Naive thymus-derived CD4-positive, alpha-beta T cell (primary cell): ENCODE data around the gene MLLT10. TPM values are rescaled to one million over a fixed set of nuclear protein-coding genes. Genes with fewer than 3 reads are reported as not detected.
A peak's percentile ranks its signal among the peaks of the same experiment; 100 is the strongest.

ENCODE experiments used
- ATAC-seq: fragments of 150-1000 bp; cut with Tn5 transposase; 2 replicates; pipeline ENCODE4 v1.10.0; 2021; ENCODE audit warnings: mild to moderate bottlenecking, moderate library complexity
- CTCF ChIA-PET: fragments of 350-600 bp; sonication (Branson Sonifier 250); formaldehyde crosslinking; loops from one replicate; lab custom pipeline; 2021; ENCODE audit warnings: antibody characterized with exemption; lab: Charles Lee
- POLR2A ChIA-PET: fragments of 350-600 bp; sonication (Branson Sonifier 250); formaldehyde crosslinking; loops from one replicate; lab custom pipeline; 2021; ENCODE audit warnings: antibody characterized with exemption, inconsistent platforms; lab: Charles Lee
- DNase-seq, 9 donors: peaks; one replicate each; pipeline versions ENCODE4 v3.0.0 to v3.0.0-alpha.2; 2020 to 2022; ENCODE audit warnings: mixed read lengths in 1 of 9
- H3K27ac ChIP-seq: one replicate; pipeline ENCODE4 v1.7.0; 2013; ENCODE audit warnings: mild to moderate bottlenecking, low read depth, low read length, moderate library complexity
- H3K27me3 ChIP-seq, 2 donors: one replicate each; pipeline ENCODE4 v1.7.0; 2013; ENCODE audit warnings: low read length in 2 of 2, mild to moderate bottlenecking in 2 of 2, moderate library complexity in 2 of 2; ENCODE audit not compliant: control insufficient read depth in 2 of 2, insufficient read depth in 2 of 2
- H3K36me3 ChIP-seq, 3 experiments: 1 replicate in 2 of 3; 2 replicates in 1 of 3; pipeline ENCODE4 v1.7.0; 2013; ENCODE audit warnings: low read length in 3 of 3, mild to moderate bottlenecking in 3 of 3, moderate library complexity in 1 of 3; ENCODE audit not compliant: insufficient read depth in 3 of 3, control insufficient read depth in 2 of 3
- H3K4me1 ChIP-seq, 2 donors: one replicate each; pipeline ENCODE4 v1.7.0; 2013; ENCODE audit warnings: low read length in 2 of 2, mild to moderate bottlenecking in 2 of 2, moderate library complexity in 1 of 2; ENCODE audit not compliant: control insufficient read depth in 2 of 2, insufficient read depth in 2 of 2
- H3K4me3 ChIP-seq: 2 replicates; pipeline ENCODE4 v1.7.0; 2013; ENCODE audit warnings: mild to moderate bottlenecking, low read length
- H3K9me3 ChIP-seq, 3 experiments: 1 replicate in 2 of 3; 2 replicates in 1 of 3; pipeline ENCODE4 v1.7.0; 2013; ENCODE audit warnings: low read length in 3 of 3; ENCODE audit not compliant: control insufficient read depth in 2 of 3
- H3K27ac Mint-ChIP-seq, 9 donors: one replicate each; pipeline ENCODE4 v1.8.0; 2020 to 2022; ENCODE audit warnings: mixed read lengths in 9 of 9, mild to moderate bottlenecking in 8 of 9, moderate library complexity in 5 of 9, inconsistent platforms in 2 of 9
- H3K27me3 Mint-ChIP-seq, 5 donors: one replicate each; pipeline ENCODE4 v1.8.0; 2021 to 2022; ENCODE audit warnings: mixed read lengths in 5 of 5, mild to moderate bottlenecking in 1 of 5
- H3K36me3 Mint-ChIP-seq, 5 donors: one replicate each; pipeline ENCODE4 v1.8.0; 2020 to 2022; ENCODE audit warnings: mixed read lengths in 5 of 5, mild to moderate bottlenecking in 3 of 5, inconsistent platforms in 1 of 5
- H3K4me1 Mint-ChIP-seq, 7 donors: one replicate each; pipeline ENCODE4 v1.8.0; 2020 to 2022; ENCODE audit warnings: mixed read lengths in 7 of 7, mild to moderate bottlenecking in 3 of 7, inconsistent platforms in 1 of 7
- H3K4me3 Mint-ChIP-seq, 10 donors: one replicate each; pipeline ENCODE4 v1.8.0; 2020 to 2022; ENCODE audit warnings: mild to moderate bottlenecking in 10 of 10, mixed read lengths in 10 of 10, moderate library complexity in 6 of 10, inconsistent platforms in 2 of 10
- H3K9me3 Mint-ChIP-seq, 11 donors: one replicate each; pipeline ENCODE4 v1.8.0; 2020 to 2022; ENCODE audit warnings: mixed read lengths in 11 of 11, mild to moderate bottlenecking in 4 of 11, inconsistent platforms in 1 of 11, moderate library complexity in 1 of 11
- intact Hi-C, 2 donors: fragments of 100-400 bp; cut with micrococcal nuclease; formaldehyde crosslinking; loops; one replicate each; pipeline ENCODE4 v1.15.1; 2023
- polyA plus RNA-seq, 2 donors: library from polyadenylated mRNA; unstranded; fragments of 300-500 nt; fragmentation: Illumina TruSeq; gene quantifications; one replicate each; pipeline ENCODE4 v1.2.3, GENCODE V29; 2021
- total RNA-seq, 6 experiments: library from RNA in 5 of 6; stranded (reverse) in 5 of 6; gene quantifications; 1 replicate in 5 of 6; 2 replicates in 1 of 6; pipeline ENCODE4 v1.2.3 and lab custom pipeline; 2021 to 2026

Gene MLLT10
- total and polyA plus RNA-seq, 7 experiments from 2014 or later: 6.0 to 74.2 (median 61.2) TPM

- H3K4me1 ChIP-seq: peaks cover 5 to 7% of the 10 kb centered on the region in 2 donors
- ATAC-seq (no peak), DNase-seq (no peak)
- H3K9me3 Mint-ChIP-seq: no peaks in the 10 kb centered on the region
- peaks cover 0 to 14% (median 1%) of the 10 kb centered on the region in 5 donors for H3K36me3 Mint-ChIP-seq
- ChIA-PET POLR2A (interaction anchor here (0.6 kb wide), 1 partner anchor 247 kb away, joined by 3 read pairs; no protein-coding TSS in a partner anchor), CTCF (no interaction called here)
- H3K27ac ChIP-seq: no peak overlapping the region
- intact Hi-C loops: loop anchor here (5.0 to 10.0 kb wide), 2 partner anchors 45 to 252 kb away; no protein-coding TSS in a partner anchor
- H3K4me3 ChIP-seq: no peak overlapping the region
- peaks cover 8 to 24% (median 17%) of the 10 kb centered on the region in 7 donors for H3K4me1 Mint-ChIP-seq
- H3K36me3 ChIP-seq: no peaks in the 10 kb centered on the region
- no peak overlapping the region for H3K27ac Mint-ChIP-seq
- no peaks in the 10 kb centered on the region for H3K9me3 ChIP-seq
- no peak overlapping the region for H3K4me3 Mint-ChIP-seq
- H3K27me3 ChIP-seq: no peaks in the 10 kb centered on the region
- H3K27me3 Mint-ChIP-seq: no peaks in the 10 kb centered on the region
Observed at GRCh38 chr10:21749788-21750187, 215.8 kb downstream of the MLLT10 start.

- Histone ChIP-seq H3K27ac (no peak overlapping the region), H3K36me3 (no peaks in the 10 kb centered on the region), H3K27me3 (no peaks in the 10 kb centered on the region), H3K9me3 (no peaks in the 10 kb centered on the region), H3K4me1 (peaks cover 5 to 7% of the 10 kb centered on the region in 2 donors), H3K4me3 (no peak overlapping the region)
- ATAC-seq: no peak
- CTCF ChIA-PET: no interaction called here
- no peak for DNase-seq
- Mint-ChIP-seq H3K27me3 (no peaks in the 10 kb centered on the region), H3K27ac (no peak overlapping the region), H3K36me3 (peaks cover 0 to 14% (median 0%) of the 10 kb centered on the region in 5 donors), H3K9me3 (no peaks in the 10 kb centered on the region), H3K4me1 (peaks cover 8 to 24% (median 17%) of the 10 kb centered on the region in 7 donors), H3K4me3 (peak overlapping the region in 1 of 10 donors; percentile 19)
- POLR2A ChIA-PET: interaction anchor here (0.5 kb wide), 1 partner anchor 11 kb away, joined by 3 read pairs; no protein-coding TSS in a partner anchor
- intact Hi-C loops: no loop called here
Observed at GRCh38 chr10:21750424-21750823, 216.4 kb downstream of the MLLT10 start.

GRCh38 chr10:21751341-21752310, 217.6 kb downstream of the MLLT10 start:
- CTCF ChIA-PET: interaction anchor here (0.9 kb wide), 1 partner anchor 77 kb away, joined by 3 read pairs; no protein-coding TSS in a partner anchor
- no peak overlapping the region for H3K27ac ChIP-seq
- peak overlapping the region in 3 of 9 donors; percentile 8 to 62 (median 18) for H3K27ac Mint-ChIP-seq

DNA sequence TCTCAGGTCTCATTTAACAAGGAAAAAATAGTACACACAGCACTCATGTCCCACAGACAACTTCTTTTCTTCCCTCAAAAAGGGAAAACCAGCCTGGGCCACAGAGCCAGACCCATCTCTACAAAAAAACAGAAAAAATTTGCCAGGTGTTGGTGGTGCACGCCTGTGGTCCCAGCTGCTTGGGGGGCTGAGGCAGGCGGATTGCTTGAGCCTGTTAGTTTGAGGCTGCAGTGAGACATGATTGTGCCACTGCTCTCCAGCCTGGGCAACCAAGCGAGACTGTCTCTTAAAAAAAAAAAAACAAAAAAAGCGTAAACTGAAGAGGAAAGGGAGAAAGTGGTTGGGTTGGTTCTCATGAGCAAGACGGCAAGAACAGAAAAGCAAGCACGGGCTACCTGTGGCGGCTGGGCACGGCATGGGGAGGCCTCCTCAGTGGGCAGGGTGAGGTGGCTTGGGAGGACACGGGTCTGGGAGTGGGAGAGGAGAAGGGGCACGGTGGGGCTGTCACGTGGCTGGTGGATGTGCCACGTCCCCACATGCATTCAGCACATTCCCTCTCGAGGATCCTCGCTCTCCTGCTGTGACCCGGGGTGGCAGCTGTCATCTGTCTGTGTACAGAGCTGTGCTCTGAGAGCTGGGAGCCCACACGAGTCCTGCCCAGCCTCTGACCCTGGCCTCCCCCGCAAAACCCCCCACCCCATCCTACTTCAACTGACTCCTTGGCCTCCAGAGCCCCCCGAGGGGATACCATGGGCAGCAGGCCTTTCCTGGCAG, 219.7 kb downstream of the MLLT10 start:
- Histone ChIP-seq H3K27ac (no peak overlapping the region), H3K4me1 (no peaks in the 10 kb centered on the region), H3K36me3 (peaks cover 0 to 9% (median 0%) of the 10 kb centered on the region in 3 experiments), H3K9me3 (no peaks in the 10 kb centered on the region), H3K27me3 (no peaks in the 10 kb centered on the region), H3K4me3 (no peak overlapping the region)
- Mint-ChIP-seq H3K4me3 (no peak overlapping the region), H3K9me3 (no peaks in the 10 kb centered on the region), H3K27ac (peak overlapping the region in 1 of 9 donors; percentile 85), H3K4me1 (peaks cover 0 to 4% (median 0%) of the 10 kb centered on the region in 7 donors), H3K36me3 (peaks cover 0 to 5% (median 0%) of the 10 kb centered on the region in 5 donors), H3K27me3 (no peaks in the 10 kb centered on the region)
- ChIA-PET CTCF (no interaction called here), POLR2A (interaction anchor here (0.9 kb wide), 1 partner anchor 12 kb away, joined by 3 read pairs; no protein-coding TSS in a partner anchor)
- no peak for ATAC-seq
- no peak for DNase-seq
- intact Hi-C loops: no loop called here

More at GRCh38 chr10:21751341-21752310, 217.6 kb downstream of the MLLT10 start:
- peaks cover 0 to 12% (median 0%) of the 10 kb centered on the region in 5 donors for H3K36me3 Mint-ChIP-seq
- ATAC-seq: no peak
- H3K9me3 Mint-ChIP-seq: no peaks in the 10 kb centered on the region
- POLR2A ChIA-PET: interaction anchor here (0.6 kb wide), 1 partner anchor 390 kb away, joined by 3 read pairs; no protein-coding TSS in a partner anchor
- intact Hi-C loops: no loop called here
- peaks cover 0 to 15% (median 9%) of the 10 kb centered on the region in 7 donors for H3K4me1 Mint-ChIP-seq
- no peak overlapping the region for H3K4me3 Mint-ChIP-seq
- no peak overlapping the region for H3K4me3 ChIP-seq
- H3K9me3 ChIP-seq: no peaks in the 10 kb centered on the region
- no peaks in the 10 kb centered on the region for H3K36me3 ChIP-seq
- no peak for DNase-seq
- no peaks in the 10 kb centered on the region for H3K27me3 ChIP-seq
- no peaks in the 10 kb centered on the region for H3K27me3 Mint-ChIP-seq
- H3K4me1 ChIP-seq: no peaks in the 10 kb centered on the region

DNA sequence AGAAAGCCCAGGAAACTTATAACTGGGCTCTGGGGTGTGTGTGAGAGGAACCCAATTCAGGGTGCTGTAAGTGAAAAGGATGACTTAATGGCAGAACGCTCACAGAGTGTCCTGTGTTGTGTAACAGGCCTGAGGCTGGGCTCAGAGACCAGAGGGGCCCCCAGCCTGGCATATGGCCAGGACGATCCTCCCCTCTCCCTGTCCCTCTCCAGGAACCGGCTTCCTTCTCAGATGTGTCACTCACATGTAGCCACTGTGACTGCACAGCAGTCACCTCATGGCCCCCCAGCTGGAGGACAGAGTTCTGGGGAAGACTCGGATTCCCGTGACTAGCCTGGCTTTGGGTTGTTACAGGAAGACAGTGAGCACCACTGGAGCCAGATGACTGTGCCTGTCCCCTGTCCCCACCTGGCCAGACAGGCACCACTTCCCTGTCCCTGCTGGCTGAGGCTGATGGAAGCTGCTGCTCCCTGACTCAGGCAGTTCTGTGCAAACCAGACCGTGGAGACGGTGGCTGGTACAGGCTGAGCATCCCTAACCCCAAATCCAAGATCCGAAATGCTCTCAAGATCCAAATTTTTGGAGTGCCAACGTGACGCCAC, 220.5 kb downstream of the MLLT10 start:
- ChIA-PET CTCF (no interaction called here), POLR2A (interaction anchor here (1.6 kb wide), 1 partner anchor 10 kb away, joined by 5 read pairs; no protein-coding TSS in a partner anchor)
- peaks cover 0 to 4% (median 0%) of the 10 kb centered on the region in 7 donors for H3K4me1 Mint-ChIP-seq
- H3K27ac Mint-ChIP-seq: peak overlapping the region in 1 of 9 donors; percentile 51
- H3K27me3 ChIP-seq: no peaks in the 10 kb centered on the region
- no peak overlapping the region for H3K4me3 ChIP-seq
- intact Hi-C loops: no loop called here
- no peaks in the 10 kb centered on the region for H3K9me3 Mint-ChIP-seq
- peaks cover 0 to 17% (median 0%) of the 10 kb centered on the region in 3 experiments for H3K36me3 ChIP-seq
- no peak overlapping the region for H3K4me3 Mint-ChIP-seq
- no peaks in the 10 kb centered on the region for H3K9me3 ChIP-seq
- peak; percentile 21 for ATAC-seq
- H3K27me3 Mint-ChIP-seq: no peaks in the 10 kb centered on the region
- no peaks in the 10 kb centered on the region for H3K4me1 ChIP-seq
- no peak overlapping the region for H3K27ac ChIP-seq
- DNase-seq: no peak
- peaks cover 0 to 10% (median 0%) of the 10 kb centered on the region in 5 donors for H3K36me3 Mint-ChIP-seq

- Histone ChIP-seq H3K27me3 (no peaks in the 10 kb centered on the region), H3K4me1 (no peaks in the 10 kb centered on the region), H3K4me3 (no peak overlapping the region), H3K27ac (no peak overlapping the region), H3K36me3 (peaks cover 0 to 17% (median 0%) of the 10 kb centered on the region in 3 experiments), H3K9me3 (no peaks in the 10 kb centered on the region)
- Mint-ChIP-seq H3K27ac (no peak overlapping the region), H3K4me1 (peaks cover 0 to 2% (median 0%) of the 10 kb centered on the region in 7 donors), H3K36me3 (peaks cover 0 to 14% (median 4%) of the 10 kb centered on the region in 5 donors), H3K4me3 (no peak overlapping the region), H3K9me3 (no peaks in the 10 kb centered on the region), H3K27me3 (no peaks in the 10 kb centered on the region)
- intact Hi-C loops: no loop called here
- CTCF ChIA-PET: interaction anchor here (0.6 kb wide), 1 partner anchor 109 kb away, joined by 3 read pairs; no protein-coding TSS in a partner anchor
- POLR2A ChIA-PET: no interaction called here
- DNase-seq (no peak), ATAC-seq (no peak)
Observed at GRCh38 chr10:21756707-21757106, 222.7 kb downstream of the MLLT10 start.
